HepG2 (cell line): ENCODE results near the gene OGFOD3. TPM values are rescaled to one million over a fixed set of nuclear protein-coding genes. Genes with fewer than 3 reads are reported as not detected.

Experiments used
- ATF7-NPFF ChIP-seq: sonication (generic); formaldehyde crosslinking; IDR thresholded peaks from 2 replicates; pipeline ENCODE4 v1.8.1; 2023; ENCODE audit warnings: mild to moderate bottlenecking, low read depth, missing genetic modification reagents, moderate library complexity
- DNMT3B ChIP-seq: conservative IDR thresholded peaks from 2 replicates; pipeline ENCODE4 v1.6.1; 2016; ENCODE audit warnings: missing biosample characterization, control low read depth
- FOSL1 ChIP-seq: sonication (generic); formaldehyde crosslinking; IDR thresholded peaks from 2 replicates; pipeline ENCODE4 v1.9.0; 2021; ENCODE audit warnings: missing genetic modification reagents, borderline replicate concordance
- FOXK2 ChIP-seq: fragments of 450-650 bp; IDR thresholded peaks from 2 replicates; pipeline ENCODE4 v1.6.1; 2016
- GATA4 ChIP-seq: sonication (generic); IDR thresholded peaks from 2 replicates; pipeline ENCODE4 v1.6.1; 2016; ENCODE audit warnings: antibody characterized with exemption, low read depth, borderline replicate concordance
- KDM6A ChIP-seq: IDR thresholded peaks from 2 replicates; pipeline ENCODE4 v1.6.1; 2016; ENCODE audit warnings: low read depth
- KLF15 ChIP-seq: sonication (generic); formaldehyde crosslinking; IDR thresholded peaks from 2 replicates; pipeline ENCODE4 v1.8.1; 2023; ENCODE audit warnings: borderline replicate concordance, mild to moderate bottlenecking, inconsistent platforms, missing genetic modification reagents, mixed read lengths
- NR3C1 ChIP-seq: sonication (generic); formaldehyde crosslinking; IDR thresholded peaks from 2 replicates; pipeline ENCODE4 v1.4.0; 2020; ENCODE audit warnings: missing genetic modification reagents
- PBX2 ChIP-seq: IDR thresholded peaks from 2 replicates; pipeline ENCODE4 v1.6.1; 2016; ENCODE audit warnings: control low read depth
- POLR2AphosphoS2 ChIP-seq: IDR thresholded peaks from 2 replicates; pipeline ENCODE4 v1.6.1; 2011; ENCODE audit warnings: low read depth, low read length, improper control_type of control experiment
- PRMT3 ChIP-seq: sonication (generic); formaldehyde crosslinking; IDR thresholded peaks from 2 replicates; pipeline ENCODE4 v1.8.1; 2022; ENCODE audit warnings: low read depth, mild to moderate bottlenecking, moderate library complexity, missing genetic modification reagents, borderline replicate concordance
- THAP11 ChIP-seq: IDR thresholded peaks from 2 replicates; pipeline ENCODE4 v1.6.1; 2016; ENCODE audit warnings: missing biosample characterization, missing genetic modification reagents
- ZBTB38 ChIP-seq: sonication (generic); formaldehyde crosslinking; IDR thresholded peaks from 2 replicates; pipeline ENCODE4 v1.5.1; 2020; ENCODE audit warnings: mild to moderate bottlenecking, missing genetic modification reagents
- ZFP90 ChIP-seq: sonication (generic); formaldehyde crosslinking; IDR thresholded peaks from 2 replicates; pipeline ENCODE4 v1.8.0; 2022; ENCODE audit warnings: missing genetic modification reagents, mild to moderate bottlenecking, inconsistent platforms, borderline replicate concordance
- ZNF331 ChIP-seq: sonication (generic); formaldehyde crosslinking; IDR thresholded peaks from 2 replicates; pipeline ENCODE4 v1.4.0; 2020; ENCODE audit warnings: missing genetic modification reagents
- ZNF570 ChIP-seq: sonication (generic); formaldehyde crosslinking; IDR thresholded peaks from 2 replicates; pipeline ENCODE4 v1.4.0; 2020; ENCODE audit warnings: mild to moderate bottlenecking, missing genetic modification reagents, borderline replicate concordance
- ZNF724P ChIP-seq: sonication (generic); formaldehyde crosslinking; IDR thresholded peaks from 2 replicates; pipeline ENCODE4 v1.8.0; 2022; ENCODE audit warnings: missing genetic modification reagents, borderline replicate concordance
- ZNF740 ChIP-seq: sonication (generic); formaldehyde crosslinking; IDR thresholded peaks from 2 replicates; pipeline ENCODE4 v1.4.0; 2020; ENCODE audit warnings: missing genetic modification reagents
- polyA plus RNA-seq, 8 experiments: library from polyadenylated mRNA; depleted of rRNA in 3 of 8; stranded (reverse) in 7 of 8; unstranded in 1 of 8; fragments of >200 nt; fragmentation: Illumina TruSeq in 4 of 8; extraction: Trizol in 4 of 8; gene quantifications; 2 replicates each; pipeline versions ENCODE4 v1.2.1 to v1.2.3, GENCODE V29; 2011 to 2016; ENCODE audit warnings: low read depth in 4 of 8, missing spikeins in 1 of 8, mixed read lengths in 1 of 8; ENCODE audit not compliant: insufficient read depth in 1 of 8
- total RNA-seq, 5 experiments: library from RNA; depleted of rRNA; stranded (reverse); fragments of >200 nt; fragmentation: Illumina TruSeq; extraction: Trizol; gene quantifications; 2 replicates each; pipeline ENCODE4 v1.2.3, GENCODE V29; 2016; ENCODE audit warnings: low read depth in 1 of 5
- TF ChIP-seq, protein P1 (sequence below): sonication (generic); formaldehyde crosslinking; conservative IDR thresholded peaks from 2 replicates; pipeline ENCODE4 v1.4.0; 2020; ENCODE audit warnings: missing genetic modification reagents
- TF ChIP-seq, protein P2 (sequence below): sonication (generic); formaldehyde crosslinking; IDR thresholded peaks from 2 replicates; pipeline ENCODE4 v1.8.0; 2022; ENCODE audit warnings: mild to moderate bottlenecking, missing genetic modification reagents, moderate library complexity
- TF ChIP-seq, protein P3 (sequence below): sonication (generic); formaldehyde crosslinking; IDR thresholded peaks from 2 replicates; pipeline ENCODE4 v1.4.0; 2020; ENCODE audit warnings: missing genetic modification reagents
- TF ChIP-seq, protein P4 (sequence below): IDR thresholded peaks from 2 replicates; pipeline ENCODE4 v1.6.1; 2018; ENCODE audit warnings: missing genetic modification reagents, mild to moderate bottlenecking, missing compliant biosample characterization

OGFOD3 gene
- total and polyA plus RNA-seq, 2 of the 13 experiments (the other 11 are each of a cell fraction or from before 2014, with no cell fraction given) = 40.0 to 42.1 TPM

GRCh38 chr17:82367724-82368524 is 50.5 kb downstream of the OGFOD3 start (continued):
- peak; percentile 23 for TF ChIP-seq ZNF331 (CRISPR knock-in tag)
- TF ChIP-seq ZNF724P = no peak
- TF ChIP-seq, protein P1, sequence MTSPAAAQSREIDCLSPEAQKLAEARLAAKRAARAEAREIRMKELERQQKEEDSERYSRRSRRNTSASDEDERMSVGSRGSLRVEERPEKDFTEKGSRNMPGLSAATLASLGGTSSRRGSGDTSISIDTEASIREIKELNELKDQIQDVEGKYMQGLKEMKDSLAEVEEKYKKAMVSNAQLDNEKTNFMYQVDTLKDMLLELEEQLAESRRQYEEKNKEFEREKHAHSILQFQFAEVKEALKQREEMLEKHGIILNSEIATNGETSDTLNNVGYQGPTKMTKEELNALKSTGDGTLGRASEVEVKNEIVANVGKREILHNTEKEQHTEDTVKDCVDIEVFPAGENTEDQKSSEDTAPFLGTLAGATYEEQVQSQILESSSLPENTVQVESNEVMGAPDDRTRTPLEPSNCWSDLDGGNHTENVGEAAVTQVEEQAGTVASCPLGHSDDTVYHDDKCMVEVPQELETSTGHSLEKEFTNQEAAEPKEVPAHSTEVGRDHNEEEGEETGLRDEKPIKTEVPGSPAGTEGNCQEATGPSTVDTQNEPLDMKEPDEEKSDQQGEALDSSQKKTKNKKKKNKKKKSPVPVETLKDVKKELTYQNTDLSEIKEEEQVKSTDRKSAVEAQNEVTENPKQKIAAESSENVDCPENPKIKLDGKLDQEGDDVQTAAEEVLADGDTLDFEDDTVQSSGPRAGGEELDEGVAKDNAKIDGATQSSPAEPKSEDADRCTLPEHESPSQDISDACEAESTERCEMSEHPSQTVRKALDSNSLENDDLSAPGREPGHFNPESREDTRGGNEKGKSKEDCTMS (CRISPR knock-in tag) = no peak
- peak; percentile 65; the same call in 1 of the 2 replicates for TF ChIP-seq POLR2AphosphoS2
- TF ChIP-seq ZNF570 (CRISPR knock-in tag) = no peak
- TF ChIP-seq ATF7-NPFF (CRISPR knock-in tag) = no peak
- no peak for TF ChIP-seq NR3C1 (CRISPR knock-in tag)
- TF ChIP-seq ZFP90 = no peak
- TF ChIP-seq PBX2 = no peak
- TF ChIP-seq FOSL1 = no peak
- no peak for TF ChIP-seq ZNF740 (CRISPR knock-in tag)
- TF ChIP-seq, protein P2, sequence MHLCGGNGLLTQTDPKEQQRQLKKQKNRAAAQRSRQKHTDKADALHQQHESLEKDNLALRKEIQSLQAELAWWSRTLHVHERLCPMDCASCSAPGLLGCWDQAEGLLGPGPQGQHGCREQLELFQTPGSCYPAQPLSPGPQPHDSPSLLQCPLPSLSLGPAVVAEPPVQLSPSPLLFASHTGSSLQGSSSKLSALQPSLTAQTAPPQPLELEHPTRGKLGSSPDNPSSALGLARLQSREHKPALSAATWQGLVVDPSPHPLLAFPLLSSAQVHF (CRISPR knock-in tag) = no peak
- peak; percentile 6; the same call in 1 of the 2 replicates for TF ChIP-seq KDM6A (CRISPR knock-in tag)
- TF ChIP-seq DNMT3B (CRISPR knock-in tag) = peak; percentile 73; the same call in 1 of the 2 replicates
- TF ChIP-seq FOXK2 = peak; percentile 27; the same call in 1 of the 2 replicates
- TF ChIP-seq THAP11 = peak; percentile 86
- TF ChIP-seq KLF15 (CRISPR knock-in tag) = no peak
- TF ChIP-seq, protein P3, sequence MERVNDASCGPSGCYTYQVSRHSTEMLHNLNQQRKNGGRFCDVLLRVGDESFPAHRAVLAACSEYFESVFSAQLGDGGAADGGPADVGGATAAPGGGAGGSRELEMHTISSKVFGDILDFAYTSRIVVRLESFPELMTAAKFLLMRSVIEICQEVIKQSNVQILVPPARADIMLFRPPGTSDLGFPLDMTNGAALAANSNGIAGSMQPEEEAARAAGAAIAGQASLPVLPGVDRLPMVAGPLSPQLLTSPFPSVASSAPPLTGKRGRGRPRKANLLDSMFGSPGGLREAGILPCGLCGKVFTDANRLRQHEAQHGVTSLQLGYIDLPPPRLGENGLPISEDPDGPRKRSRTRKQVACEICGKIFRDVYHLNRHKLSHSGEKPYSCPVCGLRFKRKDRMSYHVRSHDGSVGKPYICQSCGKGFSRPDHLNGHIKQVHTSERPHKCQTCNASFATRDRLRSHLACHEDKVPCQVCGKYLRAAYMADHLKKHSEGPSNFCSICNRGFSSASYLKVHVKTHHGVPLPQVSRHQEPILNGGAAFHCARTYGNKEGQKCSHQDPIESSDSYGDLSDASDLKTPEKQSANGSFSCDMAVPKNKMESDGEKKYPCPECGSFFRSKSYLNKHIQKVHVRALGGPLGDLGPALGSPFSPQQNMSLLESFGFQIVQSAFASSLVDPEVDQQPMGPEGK (CRISPR knock-in tag) = peak; percentile 12; the same call in 1 of the 2 replicates
- no peak for TF ChIP-seq PRMT3 (CRISPR knock-in tag)
- TF ChIP-seq, protein P4, sequence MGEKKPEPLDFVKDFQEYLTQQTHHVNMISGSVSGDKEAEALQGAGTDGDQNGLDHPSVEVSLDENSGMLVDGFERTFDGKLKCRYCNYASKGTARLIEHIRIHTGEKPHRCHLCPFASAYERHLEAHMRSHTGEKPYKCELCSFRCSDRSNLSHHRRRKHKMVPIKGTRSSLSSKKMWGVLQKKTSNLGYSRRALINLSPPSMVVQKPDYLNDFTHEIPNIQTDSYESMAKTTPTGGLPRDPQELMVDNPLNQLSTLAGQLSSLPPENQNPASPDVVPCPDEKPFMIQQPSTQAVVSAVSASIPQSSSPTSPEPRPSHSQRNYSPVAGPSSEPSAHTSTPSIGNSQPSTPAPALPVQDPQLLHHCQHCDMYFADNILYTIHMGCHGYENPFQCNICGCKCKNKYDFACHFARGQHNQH (CRISPR knock-in tag) = peak; percentile 58; the same call in 1 of the 2 replicates
- TF ChIP-seq ZBTB38 = peak; percentile 66; the same call in 1 of the 2 replicates
- peak; percentile 40; the same call in 1 of the 2 replicates for TF ChIP-seq GATA4
